ENCODE results near the gene PDIA4.
"Not testable (repeated sequence)": the region's sequence is repeated elsewhere in the genome, so short reads cannot be mapped to it uniquely, and the experiment has no call there.

The PDIA4 gene

DNA sequence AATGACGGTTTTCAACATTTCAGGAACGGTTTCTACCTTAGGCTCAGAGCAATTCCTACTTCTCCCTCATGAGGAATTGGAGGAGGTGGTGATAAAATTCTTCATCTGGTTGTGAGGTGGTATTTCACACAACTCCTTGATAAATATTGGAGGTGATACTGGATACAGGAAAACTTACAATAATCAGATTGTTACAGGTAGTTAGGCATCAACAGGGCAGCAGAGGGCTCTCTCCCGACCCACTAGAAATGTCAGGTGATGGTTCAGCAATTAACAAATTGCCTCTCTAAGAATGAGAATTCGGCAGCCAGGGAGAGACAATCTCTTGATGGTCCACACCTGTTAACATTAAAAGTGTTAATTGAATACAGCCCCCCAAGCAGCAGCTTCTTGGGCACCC is 39.6 kb upstream of the PDIA4 start:
- Histone ChIP-seq H3K9ac (ENCODE audit: low read depth in 1 of 2, low read length in 2 of 2) (no peak overlapping the region), H3K36me3 (ENCODE audit: control insufficient read depth in 1 of 2, insufficient read depth in 2 of 2, low read length in 2 of 2) (peaks cover 14 to 29% of the 10 kb centered on the region in 2 donors), H3K27me3 (ENCODE audit: control insufficient read depth in 1 of 2, insufficient read depth in 2 of 2, low read length in 2 of 2) (no peaks in the 10 kb centered on the region), H3K4me3 (ENCODE audit: low read depth in 1 of 2, low read length in 2 of 2) (no peak overlapping the region), H3K9me3 (ENCODE audit: control insufficient read depth in 1 of 2, low read length in 2 of 2) (no peaks in the 10 kb centered on the region), H3K4me1 (ENCODE audit: control insufficient read depth in 1 of 2, insufficient read depth in 2 of 2, low read length in 2 of 2) (no peaks in the 10 kb centered on the region), H3K27ac (ENCODE audit: low read depth, low read length) (no peak overlapping the region)

- Histone ChIP-seq H3K36me3 (ENCODE audit: control insufficient read depth in 1 of 2, insufficient read depth in 2 of 2, low read length in 2 of 2) (no peaks in the 10 kb centered on the region), H3K4me3 (ENCODE audit: low read depth in 1 of 2, low read length in 2 of 2) (no peak overlapping the region), H3K9me3 (ENCODE audit: control insufficient read depth in 1 of 2, low read length in 2 of 2) (no peaks in the 10 kb centered on the region), H3K27me3 (ENCODE audit: control insufficient read depth in 1 of 2, insufficient read depth in 2 of 2, low read length in 2 of 2) (no peaks in the 10 kb centered on the region), H3K4me1 (ENCODE audit: control insufficient read depth in 1 of 2, insufficient read depth in 2 of 2, low read length in 2 of 2) (no peaks in the 10 kb centered on the region), H3K27ac (ENCODE audit: low read depth, low read length) (no peak overlapping the region), H3K9ac (ENCODE audit: low read depth in 1 of 2, low read length in 2 of 2) (no peak overlapping the region)
Observed at GRCh38 chr7:149063476-149063875, 35.2 kb upstream of the PDIA4 start.

GRCh38 chr7:149062217-149062899 is 34.1 kb upstream of the PDIA4 start:
- not testable (repeated sequence) for H3K36me3 ChIP-seq (ENCODE audit: control insufficient read depth in 1 of 2, insufficient read depth in 2 of 2, low read length in 2 of 2); H3K4me1 ChIP-seq (ENCODE audit: control insufficient read depth in 1 of 2, insufficient read depth in 2 of 2, low read length in 2 of 2); H3K4me3 ChIP-seq (ENCODE audit: low read depth in 1 of 2, low read length in 2 of 2); H3K9me3 ChIP-seq (ENCODE audit: control insufficient read depth in 1 of 2, low read length in 2 of 2); H3K9ac ChIP-seq (ENCODE audit: low read depth in 1 of 2, low read length in 2 of 2); H3K27ac ChIP-seq (ENCODE audit: low read depth, low read length); H3K27me3 ChIP-seq (ENCODE audit: control insufficient read depth in 1 of 2, insufficient read depth in 2 of 2, low read length in 2 of 2)

GRCh38 chr7:149060156-149060555 is 31.9 kb upstream of the PDIA4 start:
- no peaks in the 10 kb centered on the region for H3K9me3 ChIP-seq (ENCODE audit: control insufficient read depth in 1 of 2, low read length in 2 of 2)
- no peak overlapping the region for H3K27ac ChIP-seq (ENCODE audit: low read depth, low read length)
- no peak overlapping the region for H3K9ac ChIP-seq (ENCODE audit: low read depth in 1 of 2, low read length in 2 of 2)

DNA sequence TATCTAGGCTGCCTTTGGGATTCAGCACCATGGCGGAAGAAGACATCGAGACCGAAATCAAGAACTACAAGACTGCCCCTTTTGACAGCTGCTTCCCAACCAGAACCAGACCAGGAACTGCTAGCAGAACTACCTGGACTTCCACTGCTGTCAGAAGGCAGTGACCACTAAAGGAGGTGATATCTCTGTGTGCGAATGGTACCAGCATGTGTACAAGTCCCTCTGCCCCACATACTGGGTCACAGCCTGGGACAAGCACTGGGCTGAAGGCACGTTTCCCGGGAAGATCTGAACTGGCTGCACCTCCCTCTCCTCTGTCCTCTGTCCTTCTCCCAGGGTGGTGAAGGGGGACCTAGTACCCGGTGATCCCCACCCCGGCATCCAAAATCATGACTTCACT is 25.6 kb upstream of the PDIA4 start:
- no peak overlapping the region for H3K9ac ChIP-seq (ENCODE audit: low read depth in 1 of 2, low read length in 2 of 2)
- no peak overlapping the region for H3K27ac ChIP-seq (ENCODE audit: low read depth, low read length)
- no peaks in the 10 kb centered on the region for H3K9me3 ChIP-seq (ENCODE audit: control insufficient read depth in 1 of 2, low read length in 2 of 2)
- no peaks in the 10 kb centered on the region for H3K27me3 ChIP-seq (ENCODE audit: control insufficient read depth in 1 of 2, insufficient read depth in 2 of 2, low read length in 2 of 2)
- no peaks in the 10 kb centered on the region for H3K36me3 ChIP-seq (ENCODE audit: control insufficient read depth in 1 of 2, insufficient read depth in 2 of 2, low read length in 2 of 2)
- no peaks in the 10 kb centered on the region for H3K4me1 ChIP-seq (ENCODE audit: control insufficient read depth in 1 of 2, insufficient read depth in 2 of 2, low read length in 2 of 2)
- no peak overlapping the region for H3K4me3 ChIP-seq (ENCODE audit: low read depth in 1 of 2, low read length in 2 of 2)

More at GRCh38 chr7:149060156-149060555, 31.9 kb upstream of the PDIA4 start:
- Histone ChIP-seq H3K36me3 (ENCODE audit: control insufficient read depth in 1 of 2, insufficient read depth in 2 of 2, low read length in 2 of 2) (no peaks in the 10 kb centered on the region), H3K4me3 (ENCODE audit: low read depth in 1 of 2, low read length in 2 of 2) (no peak overlapping the region), H3K4me1 (ENCODE audit: control insufficient read depth in 1 of 2, insufficient read depth in 2 of 2, low read length in 2 of 2) (no peaks in the 10 kb centered on the region), H3K27me3 (ENCODE audit: control insufficient read depth in 1 of 2, insufficient read depth in 2 of 2, low read length in 2 of 2) (no peaks in the 10 kb centered on the region)

DNA sequence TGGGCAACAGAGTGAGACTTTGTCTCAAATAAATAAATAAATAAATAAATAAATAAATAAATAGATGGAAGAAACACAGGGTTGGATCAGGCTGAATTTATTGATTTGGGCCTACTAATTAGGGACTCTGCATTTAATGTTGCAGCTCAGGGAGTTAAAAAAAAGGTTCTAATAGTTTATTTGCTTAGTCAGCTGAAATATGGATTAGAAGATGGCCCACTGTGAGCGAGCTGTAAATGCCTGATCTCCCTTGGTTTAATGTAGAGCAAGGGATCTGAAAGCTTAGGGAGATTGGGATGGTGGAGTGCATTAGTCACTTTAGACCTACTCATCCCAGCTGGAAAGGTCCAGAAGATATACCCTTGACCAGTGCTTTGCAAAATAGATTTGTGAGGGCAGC is 25.1 kb upstream of the PDIA4 start:
- Histone ChIP-seq H3K27ac (ENCODE audit: low read depth, low read length) (no peak overlapping the region), H3K9me3 (ENCODE audit: control insufficient read depth in 1 of 2, low read length in 2 of 2) (no peaks in the 10 kb centered on the region), H3K4me3 (ENCODE audit: low read depth in 1 of 2, low read length in 2 of 2) (no peak overlapping the region), H3K9ac (ENCODE audit: low read depth in 1 of 2, low read length in 2 of 2) (no peak overlapping the region), H3K36me3 (ENCODE audit: control insufficient read depth in 1 of 2, insufficient read depth in 2 of 2, low read length in 2 of 2) (no peaks in the 10 kb centered on the region), H3K27me3 (ENCODE audit: control insufficient read depth in 1 of 2, insufficient read depth in 2 of 2, low read length in 2 of 2) (no peaks in the 10 kb centered on the region), H3K4me1 (ENCODE audit: control insufficient read depth in 1 of 2, insufficient read depth in 2 of 2, low read length in 2 of 2) (no peaks in the 10 kb centered on the region)

GRCh38 chr7:149050941-149051340 is 22.6 kb upstream of the PDIA4 start:
- H3K36me3 ChIP-seq (ENCODE audit: control insufficient read depth in 1 of 2, insufficient read depth in 2 of 2, low read length in 2 of 2): no peaks in the 10 kb centered on the region
- no peak overlapping the region for H3K4me3 ChIP-seq (ENCODE audit: low read depth in 1 of 2, low read length in 2 of 2)
- H3K27me3 ChIP-seq (ENCODE audit: control insufficient read depth in 1 of 2, insufficient read depth in 2 of 2, low read length in 2 of 2): no peaks in the 10 kb centered on the region
- H3K9me3 ChIP-seq (ENCODE audit: control insufficient read depth in 1 of 2, low read length in 2 of 2): no peaks in the 10 kb centered on the region
- H3K4me1 ChIP-seq (ENCODE audit: control insufficient read depth in 1 of 2, insufficient read depth in 2 of 2, low read length in 2 of 2): no peaks in the 10 kb centered on the region
- H3K27ac ChIP-seq (ENCODE audit: low read depth, low read length): no peak overlapping the region
- H3K9ac ChIP-seq (ENCODE audit: low read depth in 1 of 2, low read length in 2 of 2): no peak overlapping the region

- Histone ChIP-seq H3K4me3 (ENCODE audit: low read depth in 1 of 2, low read length in 2 of 2) (no peak overlapping the region), H3K36me3 (ENCODE audit: control insufficient read depth in 1 of 2, insufficient read depth in 2 of 2, low read length in 2 of 2) (no peaks in the 10 kb centered on the region), H3K27me3 (ENCODE audit: control insufficient read depth in 1 of 2, insufficient read depth in 2 of 2, low read length in 2 of 2) (no peaks in the 10 kb centered on the region), H3K27ac (ENCODE audit: low read depth, low read length) (no peak overlapping the region), H3K9ac (ENCODE audit: low read depth in 1 of 2, low read length in 2 of 2) (no peak overlapping the region), H3K9me3 (ENCODE audit: control insufficient read depth in 1 of 2, low read length in 2 of 2) (no peaks in the 10 kb centered on the region), H3K4me1 (ENCODE audit: control insufficient read depth in 1 of 2, insufficient read depth in 2 of 2, low read length in 2 of 2) (no peaks in the 10 kb centered on the region)
Observed at GRCh38 chr7:149048805-149049204, 20.5 kb upstream of the PDIA4 start.

DNA sequence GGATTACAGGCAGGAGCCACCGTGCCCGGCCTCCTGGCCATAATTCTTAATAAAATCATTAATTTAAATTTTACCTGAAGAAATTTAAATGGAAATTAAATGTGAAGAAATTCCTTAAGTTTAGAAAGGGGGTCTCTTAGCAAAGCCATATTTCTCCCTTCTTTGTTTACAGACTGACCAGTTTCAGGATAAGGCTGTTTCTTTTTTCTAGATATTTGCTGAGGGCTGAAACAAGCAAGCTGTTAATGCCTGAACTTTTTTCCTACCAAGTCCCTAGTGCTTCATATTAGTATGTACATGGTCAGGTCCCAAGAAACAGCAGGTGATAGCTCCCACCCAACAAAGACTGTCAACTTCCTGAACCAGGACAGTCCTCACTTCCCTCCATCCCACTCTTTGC is 18.1 kb upstream of the PDIA4 start:
- Histone ChIP-seq H3K27me3 (ENCODE audit: control insufficient read depth in 1 of 2, insufficient read depth in 2 of 2, low read length in 2 of 2) (no peaks in the 10 kb centered on the region), H3K4me1 (ENCODE audit: control insufficient read depth in 1 of 2, insufficient read depth in 2 of 2, low read length in 2 of 2) (no peaks in the 10 kb centered on the region), H3K36me3 (ENCODE audit: control insufficient read depth in 1 of 2, insufficient read depth in 2 of 2, low read length in 2 of 2) (no peaks in the 10 kb centered on the region), H3K9ac (ENCODE audit: low read depth in 1 of 2, low read length in 2 of 2) (no peak overlapping the region), H3K27ac (ENCODE audit: low read depth, low read length) (no peak overlapping the region), H3K9me3 (ENCODE audit: control insufficient read depth in 1 of 2, low read length in 2 of 2) (no peaks in the 10 kb centered on the region), H3K4me3 (ENCODE audit: low read depth in 1 of 2, low read length in 2 of 2) (no peak overlapping the region)

GRCh38 chr7:149043936-149044335 is 15.6 kb upstream of the PDIA4 start:
- H3K9me3 ChIP-seq (ENCODE audit: control insufficient read depth in 1 of 2, low read length in 2 of 2): no peaks in the 10 kb centered on the region
- no peaks in the 10 kb centered on the region for H3K4me1 ChIP-seq (ENCODE audit: control insufficient read depth in 1 of 2, insufficient read depth in 2 of 2, low read length in 2 of 2)
- H3K27ac ChIP-seq (ENCODE audit: low read depth, low read length): no peak overlapping the region
- no peak overlapping the region for H3K4me3 ChIP-seq (ENCODE audit: low read depth in 1 of 2, low read length in 2 of 2)
- H3K36me3 ChIP-seq (ENCODE audit: control insufficient read depth in 1 of 2, insufficient read depth in 2 of 2, low read length in 2 of 2): no peaks in the 10 kb centered on the region
- no peaks in the 10 kb centered on the region for H3K27me3 ChIP-seq (ENCODE audit: control insufficient read depth in 1 of 2, insufficient read depth in 2 of 2, low read length in 2 of 2)
- H3K9ac ChIP-seq (ENCODE audit: low read depth in 1 of 2, low read length in 2 of 2): no peak overlapping the region

DNA sequence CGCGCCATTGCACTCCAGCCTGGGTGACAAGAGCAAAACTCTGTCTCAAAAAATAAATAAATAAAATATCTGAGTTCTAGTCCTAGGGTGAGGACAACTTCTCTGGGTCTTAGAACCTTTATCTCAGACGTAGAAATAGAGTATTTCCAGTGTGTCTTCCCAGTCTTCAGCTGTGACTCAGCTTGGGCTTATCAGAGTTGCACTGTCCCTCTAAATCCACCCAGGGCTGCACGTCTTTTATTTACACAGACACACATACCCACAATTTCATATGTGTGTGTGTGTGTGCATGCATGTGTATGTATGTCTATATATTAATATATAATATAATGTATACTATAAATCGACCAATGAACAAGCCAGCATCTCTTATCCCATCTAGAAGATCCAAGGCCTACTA is 13.0 kb upstream of the PDIA4 start:
- no peaks in the 10 kb centered on the region for H3K4me1 ChIP-seq (ENCODE audit: control insufficient read depth in 1 of 2, insufficient read depth in 2 of 2, low read length in 2 of 2)
- H3K9ac ChIP-seq (ENCODE audit: low read depth in 1 of 2, low read length in 2 of 2): no peak overlapping the region
- H3K4me3 ChIP-seq (ENCODE audit: low read depth in 1 of 2, low read length in 2 of 2): no peak overlapping the region
- H3K36me3 ChIP-seq (ENCODE audit: control insufficient read depth in 1 of 2, insufficient read depth in 2 of 2, low read length in 2 of 2): no peaks in the 10 kb centered on the region
- peaks cover 2 to 8% of the 10 kb centered on the region in 2 donors for H3K9me3 ChIP-seq (ENCODE audit: control insufficient read depth in 1 of 2, low read length in 2 of 2)
- no peak overlapping the region for H3K27ac ChIP-seq (ENCODE audit: low read depth, low read length)
- H3K27me3 ChIP-seq (ENCODE audit: control insufficient read depth in 1 of 2, insufficient read depth in 2 of 2, low read length in 2 of 2): no peaks in the 10 kb centered on the region
